ENCODE results near the gene OR6C3.
"Not testable (repeated sequence)": the region's sequence is repeated elsewhere in the genome, so short reads cannot be mapped to it uniquely, and the experiment has no call there.

Gene OR6C3

GRCh38 chr12:55330446-55330845, at the start of gene OR6C3:
Gene OR6C3 (plus strand): TSS chr12:55330746. CDS start chr12:55331701, 955 bp downstream.
- in situ Hi-C loops (cut with MboI; ENCODE audit: low sequenced_read_pairs), result no loop called here

GRCh38 chr12:55280991-55281390, 49.6 kb upstream of the OR6C3 start:
- in situ Hi-C loops (cut with MboI; ENCODE audit: low sequenced_read_pairs), result no loop called here

- in situ Hi-C loops (cut with MboI; ENCODE audit: low sequenced_read_pairs), result no loop called here
Observed at GRCh38 chr12:55289999-55290398, 40.5 kb upstream of the OR6C3 start.

- in situ Hi-C loops (cut with MboI; ENCODE audit: low sequenced_read_pairs), result no loop called here
Observed at GRCh38 chr12:55296469-55296868, 34.1 kb upstream of the OR6C3 start, which contains the start of gene OR6C6. Gene OR6C6 (minus strand): TSS chr12:55296569. CDS start chr12:55295232, 1,337 bp downstream.

GRCh38 chr12:55314043-55314442, 16.5 kb upstream of the OR6C3 start, which contains the start of gene OR6C1:
Gene OR6C1 (plus strand): TSS chr12:55314343. CDS start chr12:55320600, 6,257 bp downstream.
- in situ Hi-C loops (cut with MboI; ENCODE audit: low sequenced_read_pairs), result no loop called here

GRCh38 chr12:55320201-55320600, 10.3 kb upstream of the OR6C3 start:
- in situ Hi-C loops (cut with MboI; ENCODE audit: low sequenced_read_pairs), result no loop called here

GRCh38 chr12:55325801-55326200, 4.7 kb upstream of the OR6C3 start:
- in situ Hi-C loops (cut with MboI; ENCODE audit: low sequenced_read_pairs), result not testable (repeated sequence)

GRCh38 chr12:55336002-55336401, 5.5 kb downstream of the OR6C3 start:
- in situ Hi-C loops (cut with MboI; ENCODE audit: low sequenced_read_pairs), result no loop called here

GRCh38 chr12:55355338-55355737, 24.8 kb downstream of the OR6C3 start:
- in situ Hi-C loops (cut with MboI; ENCODE audit: low sequenced_read_pairs), result not testable (repeated sequence)

GRCh38 chr12:55362675-55363074, 32.1 kb downstream of the OR6C3 start, which contains the start of gene OR6C75:
Gene OR6C75 (plus strand): TSS chr12:55362975. CDS start chr12:55365111, 2,136 bp downstream.
- in situ Hi-C loops (cut with MboI; ENCODE audit: low sequenced_read_pairs), result no loop called here

GRCh38 chr12:55365086-55365485, 34.5 kb downstream of the OR6C3 start:
- in situ Hi-C loops (cut with MboI; ENCODE audit: low sequenced_read_pairs), result no loop called here

- in situ Hi-C loops (cut with MboI; ENCODE audit: low sequenced_read_pairs), result no loop called here
Observed at GRCh38 chr12:55372521-55372920, 42.0 kb downstream of the OR6C3 start.

All from HL-60/S4 treated with phorbol 12-myristate 13-acetate at 8.2 ng/mL for 4 days and 3 days (cell line).